HG02798 (cell line): ENCODE data around the gene TOGARAM2.

ENCODE experiments used
- ATAC-seq: cut with Tn5 transposase; IDR thresholded peaks from one replicate; pipeline ENCODE4 v1.9.1; 2021; ENCODE audit warnings: mild to moderate bottlenecking; ENCODE audit not compliant: unreplicated experiment, poor library complexity

The TOGARAM2 gene

GRCh38 chr2:28981016-28981441, at the start of gene TOGARAM2:
Gene TOGARAM2 (plus strand): TSS chr2:28981298. CDS start chr2:28994835, 13,537 bp downstream.
- ATAC-seq: no peak

- no peak for ATAC-seq
These were observed 46.3 kb upstream of the TOGARAM2 start for GRCh38 chr2:28934769-28935168.

- no peak for ATAC-seq
These were observed 40.1 kb upstream of the TOGARAM2 start for GRCh38 chr2:28941008-28941407.

- no peak for ATAC-seq
These were observed 36.4 kb upstream of the TOGARAM2 start for GRCh38 chr2:28944535-28945248.

GRCh38 chr2:28948160-28948559, 32.9 kb upstream of the TOGARAM2 start:
- no peak for ATAC-seq

- no peak for ATAC-seq
These were observed 31.9 kb upstream of the TOGARAM2 start for GRCh38 chr2:28949190-28949589.

- no peak for ATAC-seq
These were observed 31.3 kb upstream of the TOGARAM2 start for GRCh38 chr2:28949617-28950305.

GRCh38 chr2:28950941-28951630, 30.0 kb upstream of the TOGARAM2 start:
- no peak for ATAC-seq

GRCh38 chr2:28951910-28952835, 28.9 kb upstream of the TOGARAM2 start:
- ATAC-seq: no peak

- no peak for ATAC-seq
These were observed 28.3 kb upstream of the TOGARAM2 start for GRCh38 chr2:28952836-28953211.

- no peak for ATAC-seq
These were observed 25.6 kb upstream of the TOGARAM2 start for GRCh38 chr2:28955467-28955866.

- no peak for ATAC-seq
These were observed 24.7 kb upstream of the TOGARAM2 start for GRCh38 chr2:28956415-28956826.

GRCh38 chr2:28956890-28957289, 24.2 kb upstream of the TOGARAM2 start:
- ATAC-seq: no peak

GRCh38 chr2:28958689-28959088, 22.4 kb upstream of the TOGARAM2 start:
- no peak for ATAC-seq

- no peak for ATAC-seq
These were observed 20.7 kb upstream of the TOGARAM2 start for GRCh38 chr2:28960401-28960800.

GRCh38 chr2:28962505-28962904, 18.6 kb upstream of the TOGARAM2 start:
- ATAC-seq: no peak

- ATAC-seq: no peak
These were observed 10.5 kb upstream of the TOGARAM2 start for GRCh38 chr2:28970464-28971160.

GRCh38 chr2:28972778-28973335, 8.2 kb upstream of the TOGARAM2 start:
- no peak for ATAC-seq

- ATAC-seq: no peak
These were observed 6.8 kb upstream of the TOGARAM2 start for GRCh38 chr2:28974252-28974651.
